ENCODE data around the gene SMTN. TPM values are rescaled to one million over a fixed set of nuclear protein-coding genes. Genes with fewer than 3 reads are reported as not detected.

Gene SMTN
- total RNA-seq, 6 experiments from 2014 or later, result 16.9 to 54.1 (median 24.3) TPM

- TF ChIP-seq POLR2A (IDR thresholded peaks at IDR 0.05), result no peak
- TF ChIP-seq CTCF (IDR thresholded peaks at IDR 0.05), result no peak
- Histone ChIP-seq H3K9me3 (no peaks in the 10 kb centered on the region), H3K36me3 (no peaks in the 10 kb centered on the region), H3K27ac (no peak overlapping the region), H3K4me3 (no peak overlapping the region), H3K4me1 (peaks cover 0 to 4% (median 0%) of the 10 kb centered on the region in 4 donors), H3K27me3 (no peaks in the 10 kb centered on the region)
- DNase-seq, result no peak
- ATAC-seq, result no peak
- intact Hi-C loops (cut with DNase I), result no loop called here
- 71% methylated on average over 11 of the region's 19 CpGs for WGBS (ENCODE audit: insufficient coverage, low coverage, low lambda C conversion rate, missing lambda C conversion rate)
Measured at GRCh38 chr22:31127181-31127772, 46.2 kb downstream of the SMTN start.

GRCh38 chr22:31128156-31128555, 47.0 kb downstream of the SMTN start:
- WGBS (ENCODE audit: insufficient coverage, low coverage, low lambda C conversion rate, missing lambda C conversion rate), result 84% methylated on average over 4 of the region's 7 CpGs
- no peak for DNase-seq

GRCh38 chr22:31130873-31131272, 49.8 kb downstream of the SMTN start:
- Histone ChIP-seq H3K4me3 (no peak overlapping the region), H3K36me3 (no peaks in the 10 kb centered on the region), H3K27me3 (no peaks in the 10 kb centered on the region), H3K9me3 (no peaks in the 10 kb centered on the region), H3K27ac (no peak overlapping the region), H3K4me1 (no peaks in the 10 kb centered on the region)
- no peak for DNase-seq
- WGBS (ENCODE audit: insufficient coverage, low coverage, low lambda C conversion rate, missing lambda C conversion rate), result 57% methylated on average over 1 of the region's 2 CpGs
- TF ChIP-seq CTCF (IDR thresholded peaks at IDR 0.05) (no peak), POLR2A (IDR thresholded peaks at IDR 0.05) (no peak)
- intact Hi-C loops (cut with DNase I), result no loop called here
- no peak for ATAC-seq

More at GRCh38 chr22:31128156-31128555, 47.0 kb downstream of the SMTN start:
- Histone ChIP-seq H3K9me3 (no peaks in the 10 kb centered on the region), H3K4me1 (no peaks in the 10 kb centered on the region), H3K36me3 (no peaks in the 10 kb centered on the region), H3K4me3 (no peak overlapping the region), H3K27ac (no peak overlapping the region), H3K27me3 (no peaks in the 10 kb centered on the region)
- intact Hi-C loops (cut with DNase I), result no loop called here
- TF ChIP-seq POLR2A (IDR thresholded peaks at IDR 0.05) (no peak), CTCF (IDR thresholded peaks at IDR 0.05) (no peak)
- no peak for ATAC-seq

- intact Hi-C loops (cut with DNase I), result no loop called here
- no peak for ATAC-seq
Measured at GRCh38 chr22:31133911-31134310, 52.8 kb downstream of the SMTN start.

More at GRCh38 chr22:31133911-31134310, 52.8 kb downstream of the SMTN start:
- Histone ChIP-seq H3K4me3 (no peak overlapping the region), H3K4me1 (no peaks in the 10 kb centered on the region), H3K36me3 (no peaks in the 10 kb centered on the region), H3K9me3 (no peaks in the 10 kb centered on the region), H3K27me3 (no peaks in the 10 kb centered on the region), H3K27ac (no peak overlapping the region)
- 100% methylated on average over 1 of the region's 19 CpGs for WGBS (ENCODE audit: insufficient coverage, low coverage, low lambda C conversion rate, missing lambda C conversion rate)
- no peak for DNase-seq
- TF ChIP-seq POLR2A (IDR thresholded peaks at IDR 0.05), result no peak
- TF ChIP-seq CTCF (IDR thresholded peaks at IDR 0.05), result no peak
